Neural cell (in vitro differentiated cells): Measurements from ENCODE around the gene MNS1. TPM values are rescaled to one million over a fixed set of nuclear protein-coding genes. Genes with fewer than 3 reads are reported as not detected.

Source experiments
- H2AFZ ChIP-seq: fragments of 200-600, 300-800 bp; sonication (generic), shearing (Covaris generic); 2 replicates; pipeline ENCODE4 v1.6.0; 2014; ENCODE audit warnings: low read depth, mild to moderate bottlenecking, antibody characterized with exemption, low read length, moderate library complexity
- H3F3A ChIP-seq: fragments of 200-600 bp; shearing (Covaris generic); 2 replicates; pipeline ENCODE4 v1.6.1; 2016; ENCODE audit warnings: mild to moderate bottlenecking, moderate library complexity, mixed read lengths, antibody characterized with exemption, low read length; ENCODE audit not compliant: insufficient read depth, poor library complexity, severe bottlenecking
- H3K27ac ChIP-seq: fragments of 200-600, 300-800 bp; sonication (generic), shearing (Covaris generic); 2 replicates; pipeline ENCODE4 v1.5.1; 2014; ENCODE audit warnings: mild to moderate bottlenecking, low read length, moderate library complexity
- H3K27me3 ChIP-seq: fragments of 300-800, 200-600 bp; sonication (generic), shearing (Covaris generic); 2 replicates; pipeline ENCODE4 v1.6.0; 2014; ENCODE audit warnings: mild to moderate bottlenecking, low read depth, low read length, moderate library complexity; ENCODE audit not compliant: insufficient read depth
- H3K36me3 ChIP-seq: fragments of 300-800, 200-600 bp; sonication (generic), shearing (Covaris generic); 2 replicates; pipeline ENCODE4 v1.5.1; 2014; ENCODE audit warnings: mild to moderate bottlenecking, antibody characterized with exemption, low read length, moderate library complexity; ENCODE audit not compliant: insufficient read depth
- H3K4me2 ChIP-seq: fragments of 300-800, 200-600 bp; sonication (generic), shearing (Covaris generic); 2 replicates; pipeline ENCODE4 v1.6.0; 2014; ENCODE audit warnings: mild to moderate bottlenecking, low read length
- H3K4me3 ChIP-seq: fragments of 300-800, 200-600 bp; sonication (generic), shearing (Covaris generic); 2 replicates; pipeline ENCODE4 v1.5.1; 2014; ENCODE audit warnings: mild to moderate bottlenecking, low read length, moderate library complexity
- H3K79me2 ChIP-seq: fragments of 200-600 bp; shearing (Covaris generic); replicated peaks from 2 replicates; pipeline ENCODE4 v1.6.0; 2014; ENCODE audit warnings: mild to moderate bottlenecking, low read length, moderate library complexity; ENCODE audit not compliant: insufficient read depth
- H3K9ac ChIP-seq: fragments of 300-800, 200-600 bp; sonication (generic), shearing (Covaris generic); 2 replicates; pipeline ENCODE4 v1.6.1; 2016; ENCODE audit warnings: mild to moderate bottlenecking, low read length, mixed read lengths
- H3K9me2 ChIP-seq: fragments of 200-600 bp; shearing (Covaris generic); 2 replicates; pipeline ENCODE4 v1.6.1; 2016; ENCODE audit warnings: mild to moderate bottlenecking, low read length, mixed read lengths; ENCODE audit not compliant: insufficient read depth
- H3K9me3 ChIP-seq: fragments of 200-600, 300-800 bp; sonication (generic), shearing (Covaris generic); 2 replicates; pipeline ENCODE4 v1.6.1; 2016; ENCODE audit warnings: mild to moderate bottlenecking, mixed run types, low read length, moderate library complexity, mixed read lengths
- H4K20me1 ChIP-seq: fragments of 200-600 bp; shearing (Covaris generic); 2 replicates; pipeline ENCODE4 v1.6.1; 2016; ENCODE audit warnings: mild to moderate bottlenecking, mixed run types; ENCODE audit not compliant: insufficient read depth
- EP300 ChIP-seq: fragments of 450-650 bp; conservative IDR thresholded peaks from 2 replicates; pipeline ENCODE4 v1.6.1; 2014; ENCODE audit warnings: antibody characterized with exemption, mild to moderate bottlenecking, moderate library complexity; ENCODE audit not compliant: poor library complexity, severe bottlenecking
- EZH2 ChIP-seq: fragments of 200-600, 300-800 bp; shearing (Covaris generic), sonication (generic); IDR thresholded peaks from 2 replicates; pipeline ENCODE4 v1.6.1; 2014; ENCODE audit warnings: antibody characterized with exemption, low read length, borderline replicate concordance, mild to moderate bottlenecking; ENCODE audit not compliant: insufficient read depth, poor library complexity, severe bottlenecking
- MXI1 ChIP-seq: fragments of 450-650 bp; conservative IDR thresholded peaks from 2 replicates; pipeline ENCODE4 v1.6.1; 2014; ENCODE audit warnings: antibody characterized with exemption, mild to moderate bottlenecking; ENCODE audit not compliant: poor library complexity, severe bottlenecking
- POLR2AphosphoS5 ChIP-seq: IDR thresholded peaks from 2 replicates; pipeline ENCODE4 v1.6.1; 2012
- RAD21 ChIP-seq: fragments of 450-650 bp; conservative IDR thresholded peaks from 2 replicates; pipeline ENCODE4 v1.6.1; 2014; ENCODE audit warnings: antibody characterized with exemption, mild to moderate bottlenecking, moderate library complexity
- SMC3 ChIP-seq: fragments of 450-650 bp; conservative IDR thresholded peaks from 2 replicates; pipeline ENCODE4 v1.6.1; 2014; ENCODE audit warnings: antibody characterized with exemption, mild to moderate bottlenecking, moderate library complexity; ENCODE audit not compliant: poor library complexity
- TAF1 ChIP-seq: IDR thresholded peaks from 2 replicates; pipeline ENCODE4 v1.6.1; 2012; ENCODE audit warnings: low read depth
- polyA plus RNA-seq: library from polyadenylated mRNA; depleted of rRNA; stranded (reverse); fragments of >200 nt; gene quantifications from 2 replicates; pipeline ENCODE4 v1.2.3, GENCODE V29; 2014
- TF ChIP-seq, protein P1 (sequence below): fragments of 450-650 bp; IDR thresholded peaks from 2 replicates; pipeline ENCODE4 v1.5.1; 2014; ENCODE audit warnings: antibody characterized with exemption, mild to moderate bottlenecking, moderate library complexity; ENCODE audit not compliant: poor library complexity, severe bottlenecking
- TF ChIP-seq, protein P2 (sequence below): IDR thresholded peaks from 2 replicates; pipeline ENCODE4 v1.6.1; 2012; ENCODE audit warnings: borderline replicate concordance

MNS1 gene
- polyA plus RNA-seq, 1 donor from 2014 or later = not detected

DNA sequence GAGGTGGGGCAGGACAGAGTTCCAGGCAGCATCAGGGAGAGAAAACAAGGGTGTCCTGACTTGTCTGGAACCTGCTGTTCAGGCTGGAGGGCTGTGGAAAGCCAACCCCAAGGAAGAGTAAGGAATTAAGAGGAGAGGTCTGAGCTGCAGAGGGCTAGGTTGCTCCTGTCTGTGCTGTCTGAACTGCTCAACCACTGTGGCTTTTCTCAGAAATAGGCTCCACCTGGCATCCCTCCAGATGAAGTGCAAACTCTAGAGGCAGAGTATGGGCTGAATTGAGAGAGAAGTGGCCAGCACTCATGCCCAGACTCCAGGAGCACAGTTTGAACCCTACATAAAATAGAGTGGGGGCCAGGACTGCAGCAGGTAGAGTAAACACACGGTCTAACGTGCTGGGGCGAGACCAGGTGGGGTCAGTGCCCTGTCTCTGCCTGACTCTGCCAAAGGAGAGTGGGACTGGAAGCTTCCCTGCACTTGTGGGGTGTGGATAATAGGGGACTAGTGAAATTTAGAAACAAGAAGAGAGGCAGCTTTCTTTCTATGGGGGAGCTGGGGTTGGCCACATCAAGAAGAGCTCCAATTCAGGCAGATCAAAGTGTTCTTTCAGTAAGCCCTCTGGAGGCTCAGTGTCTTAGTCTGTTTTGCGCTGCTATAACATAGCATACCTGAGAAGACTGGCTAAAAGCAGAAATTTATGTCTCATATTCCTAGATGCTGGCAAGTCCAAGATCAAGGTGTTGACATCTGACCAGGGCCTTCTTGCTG lies 28.0 kb upstream of the MNS1 start:
- Histone ChIP-seq H3K27ac (no peak overlapping the region), H4K20me1 (no peaks in the 10 kb centered on the region), H3K36me3 (no peaks in the 10 kb centered on the region), H3K79me2 (no peaks in the 10 kb centered on the region), H2AFZ (no peak overlapping the region), H3K4me2 (no peak overlapping the region), H3K27me3 (no peaks in the 10 kb centered on the region), H3K9me2 (no peaks in the 10 kb centered on the region), H3F3A (no peaks in the 10 kb centered on the region), H3K9ac (no peak overlapping the region), H3K4me3 (no peak overlapping the region), H3K9me3 (no peaks in the 10 kb centered on the region)
- TF ChIP-seq, protein P1, sequence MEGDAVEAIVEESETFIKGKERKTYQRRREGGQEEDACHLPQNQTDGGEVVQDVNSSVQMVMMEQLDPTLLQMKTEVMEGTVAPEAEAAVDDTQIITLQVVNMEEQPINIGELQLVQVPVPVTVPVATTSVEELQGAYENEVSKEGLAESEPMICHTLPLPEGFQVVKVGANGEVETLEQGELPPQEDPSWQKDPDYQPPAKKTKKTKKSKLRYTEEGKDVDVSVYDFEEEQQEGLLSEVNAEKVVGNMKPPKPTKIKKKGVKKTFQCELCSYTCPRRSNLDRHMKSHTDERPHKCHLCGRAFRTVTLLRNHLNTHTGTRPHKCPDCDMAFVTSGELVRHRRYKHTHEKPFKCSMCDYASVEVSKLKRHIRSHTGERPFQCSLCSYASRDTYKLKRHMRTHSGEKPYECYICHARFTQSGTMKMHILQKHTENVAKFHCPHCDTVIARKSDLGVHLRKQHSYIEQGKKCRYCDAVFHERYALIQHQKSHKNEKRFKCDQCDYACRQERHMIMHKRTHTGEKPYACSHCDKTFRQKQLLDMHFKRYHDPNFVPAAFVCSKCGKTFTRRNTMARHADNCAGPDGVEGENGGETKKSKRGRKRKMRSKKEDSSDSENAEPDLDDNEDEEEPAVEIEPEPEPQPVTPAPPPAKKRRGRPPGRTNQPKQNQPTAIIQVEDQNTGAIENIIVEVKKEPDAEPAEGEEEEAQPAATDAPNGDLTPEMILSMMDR = no peak
- TF ChIP-seq EZH2 (no peak), SMC3 (no peak), EP300 (no peak), TAF1 (no peak), RAD21 (no peak), MXI1 (no peak), POLR2AphosphoS5 (no peak)
- TF ChIP-seq, protein P2, sequence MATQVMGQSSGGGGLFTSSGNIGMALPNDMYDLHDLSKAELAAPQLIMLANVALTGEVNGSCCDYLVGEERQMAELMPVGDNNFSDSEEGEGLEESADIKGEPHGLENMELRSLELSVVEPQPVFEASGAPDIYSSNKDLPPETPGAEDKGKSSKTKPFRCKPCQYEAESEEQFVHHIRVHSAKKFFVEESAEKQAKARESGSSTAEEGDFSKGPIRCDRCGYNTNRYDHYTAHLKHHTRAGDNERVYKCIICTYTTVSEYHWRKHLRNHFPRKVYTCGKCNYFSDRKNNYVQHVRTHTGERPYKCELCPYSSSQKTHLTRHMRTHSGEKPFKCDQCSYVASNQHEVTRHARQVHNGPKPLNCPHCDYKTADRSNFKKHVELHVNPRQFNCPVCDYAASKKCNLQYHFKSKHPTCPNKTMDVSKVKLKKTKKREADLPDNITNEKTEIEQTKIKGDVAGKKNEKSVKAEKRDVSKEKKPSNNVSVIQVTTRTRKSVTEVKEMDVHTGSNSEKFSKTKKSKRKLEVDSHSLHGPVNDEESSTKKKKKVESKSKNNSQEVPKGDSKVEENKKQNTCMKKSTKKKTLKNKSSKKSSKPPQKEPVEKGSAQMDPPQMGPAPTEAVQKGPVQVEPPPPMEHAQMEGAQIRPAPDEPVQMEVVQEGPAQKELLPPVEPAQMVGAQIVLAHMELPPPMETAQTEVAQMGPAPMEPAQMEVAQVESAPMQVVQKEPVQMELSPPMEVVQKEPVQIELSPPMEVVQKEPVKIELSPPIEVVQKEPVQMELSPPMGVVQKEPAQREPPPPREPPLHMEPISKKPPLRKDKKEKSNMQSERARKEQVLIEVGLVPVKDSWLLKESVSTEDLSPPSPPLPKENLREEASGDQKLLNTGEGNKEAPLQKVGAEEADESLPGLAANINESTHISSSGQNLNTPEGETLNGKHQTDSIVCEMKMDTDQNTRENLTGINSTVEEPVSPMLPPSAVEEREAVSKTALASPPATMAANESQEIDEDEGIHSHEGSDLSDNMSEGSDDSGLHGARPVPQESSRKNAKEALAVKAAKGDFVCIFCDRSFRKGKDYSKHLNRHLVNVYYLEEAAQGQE = no peak

DNA sequence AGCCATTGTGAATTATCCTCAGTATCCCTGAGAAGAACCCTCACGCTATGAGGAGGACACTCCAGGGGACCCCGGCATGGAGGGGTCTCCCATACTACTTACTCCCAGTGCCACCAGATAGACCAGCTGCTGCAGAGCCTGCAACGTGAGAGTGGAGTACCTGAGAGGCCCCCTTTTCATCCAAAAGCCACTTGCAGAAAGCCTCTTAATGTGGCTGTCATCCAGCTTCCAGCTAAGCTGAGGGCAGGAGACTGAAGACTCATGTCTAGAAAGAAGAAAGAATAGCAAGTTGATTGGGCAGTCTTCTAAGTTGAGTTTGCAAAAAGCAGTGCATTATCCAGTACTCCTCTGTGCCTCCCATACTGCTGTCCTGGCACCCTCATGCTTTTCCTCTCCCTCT lies 27.3 kb upstream of the MNS1 start:
- Histone ChIP-seq H3K9me3 (no peaks in the 10 kb centered on the region), H2AFZ (no peak overlapping the region), H3K9me2 (no peaks in the 10 kb centered on the region), H3K4me3 (no peak overlapping the region), H3K4me2 (no peak overlapping the region), H3K27me3 (no peaks in the 10 kb centered on the region), H4K20me1 (no peaks in the 10 kb centered on the region), H3F3A (no peaks in the 10 kb centered on the region), H3K36me3 (no peaks in the 10 kb centered on the region), H3K27ac (no peak overlapping the region), H3K9ac (no peak overlapping the region), H3K79me2 (no peaks in the 10 kb centered on the region)
- TF ChIP-seq MXI1 (no peak), EP300 (no peak), TAF1 (no peak), SMC3 (no peak), EZH2 (no peak), POLR2AphosphoS5 (no peak), RAD21 (no peak)
- TF ChIP-seq, protein P2 = no peak
- TF ChIP-seq, protein P1 = no peak
